ELF-1 (cell line): ENCODE measurements around the gene SEMA4G.

Experiments used
- DNase-seq: peaks from one replicate; pipeline ENCODE4 v3.0.0-alpha.2; 2016; ENCODE audit warnings: low read depth, low spot score

Gene SEMA4G

GRCh38 chr10:100969187-100970075, at the start of gene SEMA4G:
Gene SEMA4G (plus strand): TSS chr10:100969504. CDS start chr10:100972913, 3,409 bp downstream.
- peak; percentile 73 for DNase-seq

GRCh38 chr10:100923580-100923979, 45.7 kb upstream of the SEMA4G start:
- no peak for DNase-seq

- DNase-seq = no peak
Observed at GRCh38 chr10:100927266-100927665, 42.0 kb upstream of the SEMA4G start.

- no peak for DNase-seq
Observed at GRCh38 chr10:100928039-100928438, 41.3 kb upstream of the SEMA4G start.

- DNase-seq = no peak
Observed at GRCh38 chr10:100930368-100930767, 38.9 kb upstream of the SEMA4G start.

- no peak for DNase-seq
Observed at GRCh38 chr10:100934084-100934659, 35.1 kb upstream of the SEMA4G start.

- DNase-seq = no peak
Observed at GRCh38 chr10:100939763-100940344, 29.4 kb upstream of the SEMA4G start.

- DNase-seq = no peak
Observed at GRCh38 chr10:100942229-100942628, 27.1 kb upstream of the SEMA4G start.

- no peak for DNase-seq
Observed at GRCh38 chr10:100943508-100943907, 25.8 kb upstream of the SEMA4G start.

GRCh38 chr10:100945754-100946153, 23.6 kb upstream of the SEMA4G start:
- DNase-seq = no peak

- no peak for DNase-seq
Observed at GRCh38 chr10:100948916-100949315, 20.4 kb upstream of the SEMA4G start.

GRCh38 chr10:100960251-100960650, 9.1 kb upstream of the SEMA4G start:
- DNase-seq = no peak

- DNase-seq = no peak
Observed at GRCh38 chr10:100962351-100963080, 6.8 kb upstream of the SEMA4G start.

- DNase-seq = no peak
Observed at GRCh38 chr10:100963826-100964225, 5.5 kb upstream of the SEMA4G start.

GRCh38 chr10:100965820-100966219, 3.5 kb upstream of the SEMA4G start:
- DNase-seq = no peak

GRCh38 chr10:100966887-100967286, 2.4 kb upstream of the SEMA4G start:
- DNase-seq = no peak

- no peak for DNase-seq
Observed at GRCh38 chr10:100967332-100967731, 2.0 kb upstream of the SEMA4G start.

- DNase-seq = no peak
Observed at GRCh38 chr10:100968062-100968736, 1.1 kb upstream of the SEMA4G start.

- DNase-seq = no peak
Observed at GRCh38 chr10:100968863-100969186, 479 bp upstream of the SEMA4G start.

- no peak for DNase-seq
Observed at GRCh38 chr10:100970076-100970913, 991 bp downstream of the SEMA4G start.
